Panc1 (cell line): ENCODE data around the gene RAPGEF5. TPM values are rescaled to one million over a fixed set of nuclear protein-coding genes. Genes with fewer than 3 reads are reported as not detected.
"Not testable (repeated sequence)": the region's sequence is repeated elsewhere in the genome, so short reads cannot be mapped to it uniquely, and the experiment has no call there.

Source experiments
- ATAC-seq: fragments of 200-7000 bp; cut with Tn5 transposase; 2 replicates; pipeline ENCODE4 v1.9.1; 2020; ENCODE audit warnings: mild to moderate bottlenecking, moderate library complexity
- BruUV-seq: library from RNA; stranded (reverse); fragments of 400-500 nt; replicated peaks from 2 replicates; lab custom pipeline; 2021; lab: Mats Ljungman, UMichigan
- CTCF ChIA-PET: fragments of 300-600 bp; sonication (Branson Sonifier 250); formaldehyde crosslinking; loops from one replicate; lab custom pipeline; 2022; ENCODE audit warnings: antibody characterized with exemption; lab: Charles Lee
- POLR2A ChIA-PET: fragments of 300-600 bp; sonication (Branson Sonifier 250); formaldehyde crosslinking; loops from one replicate; lab custom pipeline; 2022; ENCODE audit warnings: antibody characterized with exemption; lab: Charles Lee
- DNase-seq: peaks from one replicate; pipeline ENCODE4 v3.0.0-alpha.2; 2010; ENCODE audit warnings: low read depth, low spot score
- H3K27ac ChIP-seq: 2 replicates; pipeline ENCODE4 v1.5.1; 2011; ENCODE audit warnings: mild to moderate bottlenecking, low read length, inconsistent platforms
- H3K27me3 ChIP-seq: fragments of 200-500 bp; sonication (Bioruptor generic); 2 replicates; pipeline ENCODE4 v1.6.0; 2014; ENCODE audit warnings: low read length, inconsistent platforms; ENCODE audit not compliant: control insufficient read depth, insufficient read depth
- H3K36me3 ChIP-seq: fragments of 200-500 bp; sonication (Bioruptor generic); 2 replicates; pipeline ENCODE4 v1.5.1; 2014; ENCODE audit warnings: inconsistent platforms, mild to moderate bottlenecking, low read length, moderate library complexity; ENCODE audit not compliant: control insufficient read depth, insufficient read depth
- H3K4me1 ChIP-seq: 2 replicates; pipeline ENCODE4 v1.5.1; 2011; ENCODE audit warnings: inconsistent platforms, mild to moderate bottlenecking, low read length, moderate library complexity; ENCODE audit not compliant: control insufficient read depth, insufficient read depth
- H3K4me3 ChIP-seq, 2 experiments: 2 replicates each; pipeline ENCODE4 v1.5.1; 2011 to 2012; ENCODE audit warnings: low read depth in 2 of 2, low read length in 2 of 2, mild to moderate bottlenecking in 2 of 2, inconsistent platforms in 1 of 2, moderate library complexity in 1 of 2
- H3K9me3 ChIP-seq: fragments of 200-500 bp; sonication (Bioruptor generic); 2 replicates; pipeline ENCODE4 v1.5.1; 2014; ENCODE audit warnings: low read depth, mild to moderate bottlenecking, inconsistent platforms, low read length, moderate library complexity; ENCODE audit not compliant: control insufficient read depth, insufficient read depth
- CTCF ChIP-seq: fragments of 450-650 bp; IDR thresholded peaks from 2 replicates; pipeline ENCODE4 v1.5.1; 2017; ENCODE audit warnings: mild to moderate bottlenecking
- POLR2AphosphoS5 ChIP-seq: IDR thresholded peaks from 2 replicates; pipeline ENCODE4 v1.6.1; 2012; ENCODE audit warnings: mild to moderate bottlenecking, low read depth, low read length, moderate library complexity
- SIN3A ChIP-seq: IDR thresholded peaks from 2 replicates; pipeline ENCODE4 v1.6.1; 2012; ENCODE audit warnings: low read depth, mild to moderate bottlenecking, low read length, moderate library complexity, borderline replicate concordance; ENCODE audit not compliant: insufficient read depth
- TCF7L2 ChIP-seq: IDR thresholded peaks from 2 replicates; pipeline ENCODE4 v1.6.1; 2011; ENCODE audit warnings: mild to moderate bottlenecking, low read depth, low read length, inconsistent platforms
- in situ Hi-C: cut with HindIII; loops from 2 replicates; pipeline ENCODE4 v1.10.0; 2016; ENCODE audit warnings: low sequenced_read_pairs, low pct_unique_long_range_greater_than_20kb
- intact Hi-C: fragments of 100-400 bp; cut with micrococcal nuclease; formaldehyde crosslinking; loops from one replicate; pipeline ENCODE4 v1.10.0; 2022; ENCODE audit not compliant: unreplicated experiment
- total RNA-seq: library from RNA; stranded (reverse); gene quantifications from one replicate; pipeline ENCODE4 v1.2.1, GENCODE V29; 2021; ENCODE audit not compliant: unreplicated experiment
- TF ChIP-seq, protein P1 (sequence below), 2 experiments: IDR thresholded peaks; 2 replicates each; pipeline ENCODE4 v1.6.1; 2011 to 2012; ENCODE audit warnings: low read depth in 2 of 2, control low read depth in 1 of 2, low read length in 1 of 2, mild to moderate bottlenecking in 1 of 2, moderate library complexity in 1 of 2; ENCODE audit not compliant: insufficient read depth in 1 of 2

The RAPGEF5 gene
- total RNA-seq, 1 experiment from 2014 or later: 1.4 TPM

DNA sequence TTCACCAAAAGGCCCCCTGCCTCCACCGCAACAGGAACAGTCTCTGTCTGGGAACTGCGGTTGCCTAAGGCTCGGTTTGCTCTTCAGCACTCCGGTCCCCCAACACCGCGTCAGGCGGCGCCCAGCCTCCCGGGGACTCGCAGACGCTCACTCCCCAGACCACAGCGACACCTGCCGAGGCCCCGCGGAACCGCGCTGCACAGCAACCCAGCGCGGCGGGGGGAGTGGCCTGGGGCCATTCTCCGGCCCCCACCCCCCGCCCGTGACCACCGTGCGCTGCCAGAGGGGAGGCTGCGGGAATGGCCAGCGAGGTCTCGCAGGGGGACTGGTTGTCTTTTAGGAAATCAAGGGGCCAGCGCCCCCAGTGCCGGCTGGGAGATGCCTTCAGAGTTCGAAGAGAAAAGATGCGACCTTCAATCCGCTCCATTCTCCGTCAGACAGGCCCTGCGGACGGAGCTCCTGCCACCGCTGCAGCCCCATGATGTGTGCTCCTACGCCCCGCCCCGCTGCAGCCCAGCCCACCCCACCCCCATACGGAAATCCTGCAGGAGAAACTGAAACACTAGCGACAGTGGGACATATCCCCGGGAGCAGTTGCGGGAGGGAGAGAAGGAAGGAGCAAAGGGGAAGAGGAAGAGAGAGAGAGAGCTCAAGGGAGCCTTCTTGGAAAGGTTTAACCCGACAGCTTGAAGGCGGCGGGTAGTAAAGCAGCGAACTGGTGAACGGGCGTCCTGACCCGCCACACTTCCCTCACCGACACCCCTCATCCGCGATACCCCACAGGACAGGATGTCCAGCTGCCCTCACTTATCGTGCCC, 273.9 kb downstream of the RAPGEF5 start:
- Histone ChIP-seq H3K36me3 (no peaks in the 10 kb centered on the region; the same call in 1 of the 2 replicates), H3K27ac (peak overlapping the region; percentile 68), H3K27me3 (peaks cover 30% of the 10 kb centered on the region), H3K9me3 (no peaks in the 10 kb centered on the region), H3K4me1 (peaks cover 11% of the 10 kb centered on the region), H3K4me3 (peak overlapping the region; percentile 58 to 71)
- in situ Hi-C loops (no loop called here), intact Hi-C loops (loop anchor here (5.0 kb wide), 1 partner anchor 821 kb away; no protein-coding TSS in a partner anchor)
- BruUV-seq: no TSS peak
- peak; percentile 56 for DNase-seq
- no peak for TF ChIP-seq TCF7L2
- TF ChIP-seq CTCF: peak; percentile 99
- TF ChIP-seq, protein P1, sequence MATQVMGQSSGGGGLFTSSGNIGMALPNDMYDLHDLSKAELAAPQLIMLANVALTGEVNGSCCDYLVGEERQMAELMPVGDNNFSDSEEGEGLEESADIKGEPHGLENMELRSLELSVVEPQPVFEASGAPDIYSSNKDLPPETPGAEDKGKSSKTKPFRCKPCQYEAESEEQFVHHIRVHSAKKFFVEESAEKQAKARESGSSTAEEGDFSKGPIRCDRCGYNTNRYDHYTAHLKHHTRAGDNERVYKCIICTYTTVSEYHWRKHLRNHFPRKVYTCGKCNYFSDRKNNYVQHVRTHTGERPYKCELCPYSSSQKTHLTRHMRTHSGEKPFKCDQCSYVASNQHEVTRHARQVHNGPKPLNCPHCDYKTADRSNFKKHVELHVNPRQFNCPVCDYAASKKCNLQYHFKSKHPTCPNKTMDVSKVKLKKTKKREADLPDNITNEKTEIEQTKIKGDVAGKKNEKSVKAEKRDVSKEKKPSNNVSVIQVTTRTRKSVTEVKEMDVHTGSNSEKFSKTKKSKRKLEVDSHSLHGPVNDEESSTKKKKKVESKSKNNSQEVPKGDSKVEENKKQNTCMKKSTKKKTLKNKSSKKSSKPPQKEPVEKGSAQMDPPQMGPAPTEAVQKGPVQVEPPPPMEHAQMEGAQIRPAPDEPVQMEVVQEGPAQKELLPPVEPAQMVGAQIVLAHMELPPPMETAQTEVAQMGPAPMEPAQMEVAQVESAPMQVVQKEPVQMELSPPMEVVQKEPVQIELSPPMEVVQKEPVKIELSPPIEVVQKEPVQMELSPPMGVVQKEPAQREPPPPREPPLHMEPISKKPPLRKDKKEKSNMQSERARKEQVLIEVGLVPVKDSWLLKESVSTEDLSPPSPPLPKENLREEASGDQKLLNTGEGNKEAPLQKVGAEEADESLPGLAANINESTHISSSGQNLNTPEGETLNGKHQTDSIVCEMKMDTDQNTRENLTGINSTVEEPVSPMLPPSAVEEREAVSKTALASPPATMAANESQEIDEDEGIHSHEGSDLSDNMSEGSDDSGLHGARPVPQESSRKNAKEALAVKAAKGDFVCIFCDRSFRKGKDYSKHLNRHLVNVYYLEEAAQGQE (IDR thresholded peaks at IDR 0.05; ENCODE audit: insufficient read depth in 1 of 2, low read depth in 2 of 2, low read length in 1 of 2): 0 out of 4 replicates have a peak, but pooled peaks of 1 of the 2 experiments have one; percentile 31
- peak; percentile 30; the same call in 1 of the 2 replicates for TF ChIP-seq SIN3A
- no peak for TF ChIP-seq POLR2AphosphoS5
- ATAC-seq: peak; percentile 98
- POLR2A ChIA-PET: interaction anchor here (0.6 to 0.7 kb wide), 2 partner anchors 388 to 1210 kb away, joined by 3 to 5 read pairs; no protein-coding TSS in a partner anchor
- CTCF ChIA-PET: interaction anchor here (0.5 to 1.0 kb wide), 13 partner anchors 10 to 1406 kb away, joined by 3 to 7 read pairs (median 4); no protein-coding TSS in a partner anchor

DNA sequence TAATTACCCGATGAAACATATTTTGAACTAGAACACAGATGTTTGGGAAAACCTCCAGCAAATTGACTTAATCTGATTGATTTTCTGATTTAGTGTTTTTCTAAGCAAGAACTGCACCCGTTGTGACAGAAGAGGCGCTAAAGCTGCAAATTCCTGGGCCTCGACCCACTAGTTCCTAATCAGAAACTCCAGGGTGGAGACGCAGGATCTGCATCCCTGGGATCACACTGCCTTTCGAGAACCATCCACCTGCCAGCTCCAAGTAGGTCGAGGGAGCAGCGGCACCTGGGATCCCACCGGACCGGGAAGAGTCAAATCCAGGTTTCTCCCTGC, 274.4 kb downstream of the RAPGEF5 start:
- H3K36me3 ChIP-seq: no peaks in the 10 kb centered on the region; the same call in 1 of the 2 replicates
- no TSS peak for BruUV-seq
- POLR2A ChIA-PET: no interaction called here
- no peak overlapping the region for H3K27ac ChIP-seq
- peaks cover 31% of the 10 kb centered on the region for H3K27me3 ChIP-seq
- TF ChIP-seq POLR2AphosphoS5 (no peak), CTCF (no peak), SIN3A (no peak), TCF7L2 (no peak)
- TF ChIP-seq, protein P1 (IDR thresholded peaks at IDR 0.05; ENCODE audit: insufficient read depth in 1 of 2, low read depth in 2 of 2, low read length in 1 of 2): no peak
- peak overlapping the region; percentile 58 to 71 for H3K4me3 ChIP-seq
- ATAC-seq (peak; percentile 64), DNase-seq (no peak)
- H3K4me1 ChIP-seq: peaks cover 11% of the 10 kb centered on the region
- in situ Hi-C loops: no loop called here
- CTCF ChIA-PET: interaction anchor here (0.5 to 1.0 kb wide), 3 partner anchors 10 to 1405 kb away, joined by 3 to 4 read pairs (median 4); no protein-coding TSS in a partner anchor
- H3K9me3 ChIP-seq: no peaks in the 10 kb centered on the region
- intact Hi-C loops: loop anchor here (5.0 kb wide), 1 partner anchor 820 kb away; no protein-coding TSS in a partner anchor

GRCh38 chr7:22080219-22080618, 276.7 kb downstream of the RAPGEF5 start:
- CTCF ChIA-PET: not testable (repeated sequence)

More at GRCh38 chr7:22080219-22080618, 276.7 kb downstream of the RAPGEF5 start:
- peaks cover 11% of the 10 kb centered on the region for H3K4me1 ChIP-seq
- intact Hi-C loops: loop anchor here (5.0 kb wide), 1 partner anchor 818 kb away; no protein-coding TSS in a partner anchor
- H3K4me3 ChIP-seq, POLR2A ChIA-PET, H3K9me3 ChIP-seq, in situ Hi-C loops, H3K36me3 ChIP-seq, ATAC-seq, H3K27ac ChIP-seq, BruUV-seq, DNase-seq: not testable (repeated sequence)
- H3K27me3 ChIP-seq: peaks cover 37% of the 10 kb centered on the region
